Keratinocyte (primary cell): ENCODE results near the gene TSTD2. TPM values are rescaled to one million over a fixed set of nuclear protein-coding genes. Genes with fewer than 3 reads are reported as not detected.
"Not testable (repeated sequence)": the region's sequence is repeated elsewhere in the genome, so short reads cannot be mapped to it uniquely, and the experiment has no call there.

ENCODE experiments used
- DNase-seq: peaks from one replicate; pipeline ENCODE4 v3.0.0-alpha.2; 2011; ENCODE audit warnings: low read depth, missing footprints, low spot score
- FAIRE-seq: peaks from 2 replicates; lab custom pipeline; 2011; peaks lifted over from hg19 to GRCh38; lab: Jason Lieb, UNC
- H2AFZ ChIP-seq: 2 replicates; pipeline ENCODE4 v1.6.0; 2012; ENCODE audit warnings: low read length, control low read depth, inconsistent platforms; ENCODE audit not compliant: control insufficient read depth
- H3K27ac ChIP-seq: 2 replicates; pipeline ENCODE4 v1.5.1; 2011; ENCODE audit warnings: low read length; ENCODE audit not compliant: control insufficient read depth, insufficient read depth
- H3K27me3 ChIP-seq: 3 replicates; pipeline ENCODE4 v1.6.0; 2011; ENCODE audit warnings: low read length; ENCODE audit not compliant: control insufficient read depth, insufficient read depth; ENCODE audit errors: extremely low read depth
- H3K36me3 ChIP-seq, 2 experiments: 2 replicates in 1 of 2; 3 replicates in 1 of 2; pipeline ENCODE4 v1.5.1; 2011; ENCODE audit warnings: low read length in 2 of 2, mild to moderate bottlenecking in 1 of 2; ENCODE audit not compliant: control insufficient read depth in 2 of 2, insufficient read depth in 2 of 2; ENCODE audit errors: extremely low read depth in 1 of 2
- H3K4me1 ChIP-seq: 3 replicates; pipeline ENCODE4 v1.5.1; 2011; ENCODE audit warnings: low read length; ENCODE audit not compliant: control insufficient read depth, insufficient read depth; ENCODE audit errors: extremely low read depth
- H3K4me2 ChIP-seq: 3 replicates; pipeline ENCODE4 v1.6.0; 2011; ENCODE audit warnings: low read depth, low read length; ENCODE audit not compliant: control insufficient read depth, insufficient read depth; ENCODE audit errors: extremely low read depth
- H3K4me3 ChIP-seq, 3 experiments: fragments of 200-600 bp in 1 of 3; sonication (generic) in 1 of 3; 2 replicates in 2 of 3; 3 replicates in 1 of 3; pipeline ENCODE4 v1.5.1; 2011 to 2016; ENCODE audit warnings: low read length in 3 of 3, mild to moderate bottlenecking in 3 of 3, control low read depth in 2 of 3, inconsistent platforms in 1 of 3, low read depth in 1 of 3, mixed read lengths in 1 of 3, mixed run types in 1 of 3, moderate library complexity in 1 of 3; ENCODE audit not compliant: control insufficient read depth in 2 of 3, insufficient read depth in 2 of 3; ENCODE audit errors: extremely low read depth in 1 of 3
- H3K79me2 ChIP-seq: 2 replicates; pipeline ENCODE4 v1.6.0; 2012; ENCODE audit warnings: low read length; ENCODE audit not compliant: control insufficient read depth, insufficient read depth
- H3K9ac ChIP-seq: 3 replicates; pipeline ENCODE4 v1.6.0; 2011; ENCODE audit warnings: low read length; ENCODE audit not compliant: control insufficient read depth, insufficient read depth; ENCODE audit errors: extremely low read depth
- H3K9me1 ChIP-seq: 3 replicates; pipeline ENCODE4 v1.6.0; 2011; ENCODE audit warnings: low read length; ENCODE audit not compliant: control insufficient read depth, insufficient read depth; ENCODE audit errors: extremely low read depth
- H3K9me3 ChIP-seq: 2 replicates; pipeline ENCODE4 v1.5.1; 2012; ENCODE audit warnings: low read depth, low read length; ENCODE audit not compliant: control insufficient read depth
- H4K20me1 ChIP-seq: 3 replicates; pipeline ENCODE4 v1.6.0; 2011; ENCODE audit warnings: low read length; ENCODE audit not compliant: control insufficient read depth, insufficient read depth; ENCODE audit errors: extremely low read depth
- CTCF ChIP-seq, 3 experiments: IDR thresholded peaks in 1 of 3; conservative IDR thresholded peaks in 1 of 3; optimal IDR thresholded peaks in 1 of 3; 2 replicates in 2 of 3; 3 replicates in 1 of 3; pipeline versions ENCODE3 to v1.5.1; 2011; ENCODE audit warnings: low read length in 3 of 3, mild to moderate bottlenecking in 3 of 3, moderate library complexity in 2 of 3, control low read depth in 1 of 3, inconsistent platforms in 1 of 3; ENCODE audit not compliant: insufficient read depth in 2 of 3; ENCODE audit errors: extremely low read depth in 1 of 3
- EZH2 ChIP-seq: IDR thresholded peaks from one replicate; pipeline ENCODE4 v1.6.1; 2012; ENCODE audit warnings: inconsistent platforms, mild to moderate bottlenecking, low read length, moderate library complexity
- dilution Hi-C: fragments of 300-500 bp; cut with MboI; formaldehyde crosslinking; loops from one replicate; pipeline ENCODE4 v1.7.0; 2020; ENCODE audit warnings: low sequenced_read_pairs; ENCODE audit not compliant: extremely low pct_ligation_motif_present
- polyA plus RNA-seq, 5 experiments: library from polyadenylated mRNA; depleted of rRNA in 3 of 5; stranded (reverse) in 3 of 5; stranded (forward) in 1 of 5; unstranded in 1 of 5; fragments of >200 nt; gene quantifications; 1 replicate in 1 of 5; 2 replicates in 3 of 5; 3 replicates in 1 of 5; pipeline versions ENCODE4 v1.2.1 to v1.2.3, GENCODE V29; 2011 to 2012; ENCODE audit warnings: missing spikeins in 2 of 5, low read depth in 1 of 5, low replicate concordance in 1 of 5

Gene TSTD2
- polyA plus RNA-seq, 1 donor (not counting 4 experiments of a cell fraction or from before 2014, with no cell fraction given) = 17.2 TPM

- H2AFZ ChIP-seq = no peak overlapping the region
- DNase-seq (no peak), FAIRE-seq (no peak)
- peaks cover 5% of the 10 kb centered on the region for H3K27me3 ChIP-seq
- dilution Hi-C loops = no loop called here
- H3K79me2 ChIP-seq = no peaks in the 10 kb centered on the region
- H3K9ac ChIP-seq = no peak overlapping the region
- H3K4me2 ChIP-seq = no peak overlapping the region
- no peak for TF ChIP-seq CTCF (optimal IDR thresholded peaks at IDR 0.05 in 1 of 3, IDR thresholded peaks at IDR 0.05 in 1 of 3, conservative IDR thresholded peaks at IDR 0.05 in 1 of 3; ENCODE audit: extremely low read depth in 1 of 3, insufficient read depth in 2 of 3, low read length in 3 of 3)
- TF ChIP-seq EZH2 = no peak
- H4K20me1 ChIP-seq = no peaks in the 10 kb centered on the region
- no peaks in the 10 kb centered on the region for H3K4me1 ChIP-seq
- H3K4me3 ChIP-seq = no peak overlapping the region
- no peaks in the 10 kb centered on the region for H3K36me3 ChIP-seq
- H3K9me1 ChIP-seq = no peaks in the 10 kb centered on the region
- H3K9me3 ChIP-seq = no peaks in the 10 kb centered on the region
- no peak overlapping the region for H3K27ac ChIP-seq
Observed at GRCh38 chr9:97591535-97591934, 41.6 kb downstream of the TSTD2 start.

- H4K20me1 ChIP-seq, FAIRE-seq: not testable (repeated sequence)
Observed at GRCh38 chr9:97586909-97587308, 46.3 kb downstream of the TSTD2 start.

GRCh38 chr9:97584778-97585177 lies 48.4 kb downstream of the TSTD2 start:
- H3K4me2 ChIP-seq, H3K4me1 ChIP-seq, H2AFZ ChIP-seq, H3K9me3 ChIP-seq, H3K79me2 ChIP-seq, H3K9me1 ChIP-seq, H3K27ac ChIP-seq, H4K20me1 ChIP-seq, FAIRE-seq, H3K9ac ChIP-seq, H3K27me3 ChIP-seq, dilution Hi-C loops, DNase-seq, H3K4me3 ChIP-seq, H3K36me3 ChIP-seq: not testable (repeated sequence)

More at GRCh38 chr9:97586909-97587308, 46.3 kb downstream of the TSTD2 start:
- H3K36me3 ChIP-seq, H3K4me1 ChIP-seq, H3K9me3 ChIP-seq, H3K4me3 ChIP-seq, H3K27me3 ChIP-seq, H3K79me2 ChIP-seq, DNase-seq, H3K4me2 ChIP-seq, H3K9ac ChIP-seq, H3K9me1 ChIP-seq, dilution Hi-C loops, H3K27ac ChIP-seq, H2AFZ ChIP-seq: not testable (repeated sequence)

- H3K27me3 ChIP-seq, H3K9me1 ChIP-seq, H3K9me3 ChIP-seq, FAIRE-seq, H3K4me1 ChIP-seq, DNase-seq, H3K9ac ChIP-seq, H3K79me2 ChIP-seq, H4K20me1 ChIP-seq, H3K4me2 ChIP-seq, H2AFZ ChIP-seq, H3K27ac ChIP-seq, dilution Hi-C loops, H3K4me3 ChIP-seq, H3K36me3 ChIP-seq: not testable (repeated sequence)
Observed at GRCh38 chr9:97581590-97581989, 51.6 kb downstream of the TSTD2 start.
